ENCODE results near the gene FXYD5.

Gene FXYD5

DNA sequence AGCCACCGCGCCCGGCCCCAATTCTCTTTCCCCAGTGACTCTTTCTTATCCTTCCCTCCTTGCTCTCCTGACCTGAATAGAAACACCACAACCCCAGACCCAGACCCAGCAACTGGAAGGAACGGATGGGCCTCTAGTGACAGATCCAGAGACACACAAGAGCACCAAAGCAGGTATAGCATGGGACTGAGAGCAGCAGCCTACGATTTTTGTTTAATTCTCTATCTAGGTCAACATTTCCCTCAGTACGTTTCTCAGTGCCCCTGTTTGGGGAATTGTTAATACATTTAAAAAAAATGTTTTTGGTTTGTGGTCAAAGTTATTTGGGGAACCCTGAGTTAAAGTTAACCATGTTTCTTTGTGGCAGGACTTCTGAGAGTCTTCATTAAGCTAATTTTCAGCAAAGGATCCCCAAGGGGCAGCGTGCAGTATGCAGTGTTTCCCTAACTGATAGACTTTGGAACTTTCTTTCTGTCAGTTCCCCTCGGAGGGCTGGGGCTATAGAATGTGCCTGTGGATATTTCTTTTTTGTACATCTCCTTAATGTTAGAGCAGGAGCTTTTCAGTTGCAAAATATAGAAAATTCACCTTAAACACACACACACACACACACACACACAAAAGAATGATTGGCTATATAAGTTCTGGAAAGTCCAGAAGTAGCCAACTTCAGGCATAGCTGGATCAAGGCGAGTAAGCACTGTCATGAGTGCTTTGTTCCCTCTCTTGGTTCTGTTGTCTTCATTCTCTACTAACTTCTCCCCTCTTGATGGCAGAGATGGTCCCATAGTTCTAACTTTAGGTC, 6.3 kb downstream of the FXYD5 start:
- DNase-seq: no peak

- DNase-seq: no peak
These were observed 6.9 kb downstream of the FXYD5 start for GRCh38 chr19:35161434-35161743.

DNA sequence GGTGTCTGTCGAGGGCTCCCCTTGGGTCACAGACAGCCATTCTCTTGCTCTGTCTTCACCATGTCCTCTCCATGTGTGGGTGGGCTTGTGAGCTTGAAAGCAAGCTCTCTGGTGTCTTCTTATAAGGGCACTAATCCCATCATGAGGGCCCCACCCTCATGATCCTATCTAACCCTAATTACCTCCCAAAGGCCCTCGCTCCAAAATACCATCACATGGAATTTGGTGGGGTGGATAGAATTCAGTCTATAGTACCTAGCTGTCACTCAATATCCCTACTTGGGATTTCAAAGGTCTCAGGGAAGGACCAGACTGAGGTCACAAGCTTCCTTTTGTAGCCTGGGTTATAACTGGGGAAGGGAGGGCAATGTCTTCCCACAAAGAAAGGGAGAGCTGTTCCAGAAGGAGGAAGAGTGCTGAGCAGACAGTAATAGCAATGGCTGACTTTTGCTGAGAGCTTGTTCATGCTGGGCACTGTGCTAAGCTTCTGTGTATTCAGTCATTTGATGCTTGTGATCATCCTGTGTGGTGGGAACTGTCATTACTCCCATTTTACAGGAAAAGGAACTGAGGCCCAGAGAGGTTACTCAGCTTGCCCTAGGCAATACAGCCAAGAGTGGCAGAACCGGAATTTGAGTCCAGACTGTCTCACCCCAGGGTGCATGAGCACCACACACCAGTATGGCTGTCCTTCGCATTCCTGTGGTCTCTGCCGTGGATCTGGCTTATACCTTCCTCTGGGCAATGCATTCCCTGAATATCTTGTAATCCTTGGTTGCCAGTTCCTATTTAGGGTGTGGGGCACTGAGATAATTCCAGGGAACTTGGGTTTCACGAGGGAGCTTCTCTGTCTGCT, 8.2 kb downstream of the FXYD5 start:
- DNase-seq: no peak

GRCh38 chr19:35164418-35164817, 9.9 kb downstream of the FXYD5 start:
- DNase-seq: no peak

DNA sequence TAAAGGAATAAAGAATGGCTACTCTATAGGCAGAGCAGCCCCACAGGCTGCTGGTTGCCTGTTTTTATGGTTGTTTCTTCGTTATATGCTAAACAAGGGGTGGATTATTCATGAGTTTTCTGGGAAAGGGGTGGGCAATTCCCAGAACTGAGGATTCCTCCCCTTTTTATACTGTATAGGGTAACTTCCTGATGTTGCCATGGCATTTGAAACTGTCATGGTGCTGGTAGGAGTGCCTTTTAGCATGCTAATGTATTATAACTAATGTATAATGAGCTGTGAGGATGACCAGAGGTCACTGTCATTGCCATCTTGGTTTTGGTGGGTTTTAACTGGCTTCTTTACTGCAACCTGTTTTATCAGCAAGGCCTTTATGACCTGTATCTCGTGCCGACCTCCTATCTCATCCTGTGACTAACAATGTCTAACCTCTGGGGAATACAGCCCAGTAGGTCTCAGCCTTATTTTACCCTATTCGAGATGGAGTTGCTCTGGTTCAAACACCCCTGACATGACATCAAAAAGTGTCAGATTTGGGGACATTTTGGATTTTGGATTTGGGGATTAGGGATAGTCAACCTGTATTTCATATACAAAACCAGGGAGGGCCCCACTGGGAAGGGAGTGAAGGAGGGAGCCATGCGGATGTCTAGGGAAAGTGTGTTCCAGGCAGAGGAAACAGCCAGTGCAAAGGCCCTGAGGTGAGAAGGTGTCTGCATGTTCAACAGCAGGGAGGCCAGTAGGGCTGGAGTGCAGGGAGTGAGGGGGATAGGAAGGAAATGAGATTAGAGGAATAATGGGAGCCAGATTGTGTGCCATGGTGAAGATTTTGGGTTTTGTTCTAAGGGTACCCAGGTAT, 10.9 kb downstream of the FXYD5 start:
- no peak for DNase-seq

- DNase-seq: no peak
These were observed 11.8 kb downstream of the FXYD5 start for GRCh38 chr19:35166100-35167063.

GRCh38 chr19:35167251-35168119, 12.9 kb downstream of the FXYD5 start:
- no peak for DNase-seq

DNA sequence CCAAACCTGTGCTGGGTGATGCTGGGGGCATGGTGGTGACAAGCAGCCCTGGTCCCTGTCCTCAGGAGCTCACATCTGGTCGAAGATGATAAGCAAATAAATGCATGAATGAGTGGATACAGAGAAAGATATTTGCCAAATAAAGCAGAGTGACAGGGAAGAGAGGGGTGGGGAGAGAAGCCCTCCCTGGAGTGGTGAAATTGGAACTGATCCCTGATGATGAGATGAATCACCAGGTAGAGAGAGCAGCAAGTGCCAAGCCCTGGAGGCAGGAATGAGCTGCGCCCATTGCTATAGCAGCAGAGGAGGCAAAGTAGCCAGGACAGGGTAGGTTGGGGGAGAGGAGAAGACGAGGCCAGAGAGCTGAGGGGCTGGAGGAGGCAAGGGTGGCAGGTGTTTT, 13.7 kb downstream of the FXYD5 start:
- no peak for DNase-seq

DNA sequence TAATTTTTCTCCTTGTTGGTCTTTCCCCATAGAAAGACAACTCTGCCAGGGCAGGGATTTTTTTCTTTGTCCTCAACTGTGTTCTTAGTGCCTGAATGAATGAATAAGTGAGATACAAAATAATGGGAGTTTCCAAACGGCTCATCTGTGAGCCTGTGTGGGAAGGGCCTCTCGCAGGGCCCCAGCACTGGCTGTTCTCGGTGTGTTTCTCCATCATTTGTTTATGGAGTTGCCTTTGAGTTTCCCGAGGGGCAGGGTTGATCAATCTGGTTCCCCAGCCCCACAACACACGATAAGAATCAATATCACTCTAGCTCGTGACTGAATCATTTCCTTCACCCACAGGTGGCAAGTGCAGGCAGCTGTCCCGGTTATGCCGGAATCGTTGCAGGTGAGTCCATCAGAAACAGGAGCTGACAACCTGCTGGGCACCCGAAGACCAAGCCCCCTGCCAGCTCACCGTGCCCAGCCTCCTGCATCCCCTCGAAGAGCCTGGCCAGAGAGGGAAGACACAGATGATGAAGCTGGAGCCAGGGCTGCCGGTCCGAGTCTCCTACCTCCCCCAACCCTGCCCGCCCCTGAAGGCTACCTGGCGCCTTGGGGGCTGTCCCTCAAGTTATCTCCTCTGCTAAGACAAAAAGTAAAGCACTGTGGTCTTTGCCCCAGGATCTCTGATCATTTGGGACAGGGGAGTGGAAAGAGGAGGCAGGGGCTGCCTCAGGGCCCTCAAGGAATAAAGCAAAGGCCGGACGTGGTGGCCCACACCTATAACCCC, 14.9 kb downstream of the FXYD5 start:
- DNase-seq: no peak

DNA sequence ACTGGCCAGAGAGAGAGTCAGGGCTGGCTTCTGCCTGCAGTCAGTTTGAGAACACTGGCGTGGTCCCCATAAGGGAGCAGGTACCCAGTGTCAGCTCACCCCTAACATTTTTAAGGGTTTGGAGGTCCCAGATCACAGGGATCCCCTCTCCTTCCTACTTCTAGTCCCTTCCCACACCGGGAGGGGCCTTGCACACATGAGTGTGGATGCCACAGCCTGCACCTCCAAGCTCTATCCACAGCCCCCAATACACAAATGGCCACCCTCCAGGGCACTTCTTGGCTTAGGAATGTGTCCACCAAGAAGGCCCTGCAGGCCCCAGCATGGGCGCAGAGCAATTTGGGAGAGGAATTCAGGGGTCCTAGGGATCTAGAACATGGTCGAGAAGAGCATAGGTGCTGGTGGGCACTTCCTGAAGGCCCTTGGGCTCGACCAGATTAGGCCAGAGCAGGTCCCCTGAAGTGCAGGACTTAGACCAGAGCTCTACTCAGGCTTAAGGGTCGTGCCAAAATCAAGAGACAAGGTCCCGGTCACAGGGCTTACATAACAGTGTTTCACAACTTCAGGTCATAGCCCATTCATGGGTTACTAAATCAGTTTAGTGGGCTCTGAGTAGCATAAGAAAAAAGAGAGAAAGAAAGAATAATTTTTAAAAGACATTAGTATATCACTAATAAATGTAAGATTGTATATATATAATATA, 16.0 kb downstream of the FXYD5 start:
- no peak for DNase-seq

DNA sequence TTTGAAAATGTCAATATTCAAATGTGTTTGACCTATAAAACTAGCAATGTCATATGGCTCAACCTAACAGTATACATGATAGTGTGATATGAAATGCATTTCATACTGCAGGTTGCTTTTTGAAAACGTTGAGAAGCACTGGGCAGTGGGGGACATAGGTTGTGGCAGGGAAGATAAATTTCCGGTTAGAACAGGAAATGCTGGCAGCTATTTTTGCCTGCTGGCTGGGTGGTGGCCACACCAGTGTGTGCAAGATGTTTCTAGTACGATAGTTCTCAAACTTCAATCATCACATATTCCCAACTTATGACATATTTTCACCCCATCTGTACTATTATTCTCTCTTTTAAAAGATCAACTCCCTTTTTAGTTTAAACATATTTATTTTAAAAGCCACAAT, 17.2 kb downstream of the FXYD5 start:
- no peak for DNase-seq

- DNase-seq: no peak
These were observed 19.7 kb downstream of the FXYD5 start for GRCh38 chr19:35174226-35174625.

DNA sequence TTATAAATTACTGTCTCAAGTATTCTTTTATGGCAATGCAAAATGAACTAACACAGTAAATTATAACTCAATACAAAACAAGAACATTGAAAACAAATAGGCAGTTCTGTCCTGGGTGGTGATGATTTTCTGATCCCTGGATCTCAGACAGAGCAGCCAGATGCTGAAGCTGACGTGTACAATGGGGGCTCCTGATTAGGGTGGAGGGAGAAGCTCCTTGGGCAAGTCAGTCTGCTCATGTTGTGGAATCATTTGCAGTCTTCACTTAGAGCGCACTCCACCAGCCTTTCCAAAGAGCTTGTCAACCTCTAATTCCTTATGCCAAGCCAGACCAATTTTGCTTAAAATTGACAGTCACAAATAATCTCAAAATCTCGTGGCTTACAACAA, 21.6 kb downstream of the FXYD5 start:
- no peak for DNase-seq

- no peak for DNase-seq
These were observed 23.1 kb downstream of the FXYD5 start for GRCh38 chr19:35177377-35178274.

- no peak for DNase-seq
These were observed 24.2 kb downstream of the FXYD5 start for GRCh38 chr19:35178701-35179100.

DNA sequence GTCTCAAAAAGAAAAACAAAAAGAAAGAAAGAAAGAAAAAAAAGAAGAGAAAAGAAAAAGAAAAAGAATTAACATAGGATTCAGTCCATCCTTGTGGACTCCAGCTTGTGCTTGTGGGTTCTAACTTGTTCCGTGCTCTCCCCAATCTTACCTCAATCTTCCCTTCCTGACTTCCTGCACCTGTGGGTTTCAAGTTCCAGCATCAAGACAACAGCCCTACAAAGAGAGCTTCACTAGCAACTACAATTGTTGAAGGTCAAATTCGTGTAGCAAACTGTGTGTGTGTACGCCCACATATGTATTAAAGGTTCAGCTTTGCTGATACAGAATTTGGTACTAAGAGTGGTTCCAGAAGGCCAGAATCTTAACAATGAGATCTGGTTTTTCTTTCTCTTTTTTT, 25.3 kb downstream of the FXYD5 start:
- DNase-seq: no peak

DNA sequence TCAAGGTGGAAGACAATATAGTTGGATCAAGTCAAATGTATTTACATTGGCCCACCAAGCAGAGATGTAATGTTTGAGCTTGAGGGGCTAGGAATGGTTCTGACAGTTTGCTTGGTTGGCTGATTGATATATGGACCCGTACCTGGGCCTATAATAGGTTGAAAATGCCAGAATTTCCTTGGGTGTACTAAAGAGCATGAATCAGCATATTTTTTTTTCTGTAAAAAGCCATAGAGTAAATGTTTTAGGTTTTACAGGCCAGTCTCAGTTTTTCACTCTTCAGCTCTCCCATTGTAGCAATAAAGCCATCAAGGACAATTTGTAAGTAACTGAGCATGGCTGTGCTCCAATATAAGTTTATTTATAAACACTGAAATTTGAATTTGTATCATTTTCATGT, 26.9 kb downstream of the FXYD5 start:
- no peak for DNase-seq

DNA sequence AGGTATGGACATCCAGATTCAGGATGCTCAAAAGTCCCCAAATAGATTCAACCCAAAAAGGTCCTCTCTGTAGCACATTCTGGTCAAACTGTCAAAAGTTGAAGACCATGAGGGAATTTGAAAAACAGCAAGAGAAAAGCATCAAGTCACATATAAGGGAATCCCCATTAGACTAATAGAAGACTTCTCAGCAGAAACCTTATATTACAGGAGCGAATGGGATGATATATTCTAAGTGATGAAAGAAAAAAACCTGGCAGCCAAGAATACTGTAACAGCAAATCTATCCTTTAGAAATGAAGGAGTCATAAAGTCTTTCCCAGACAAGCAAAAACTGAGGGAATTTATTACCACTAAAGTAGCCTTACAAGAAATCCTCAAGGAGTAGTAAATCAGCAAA, 29.7 kb downstream of the FXYD5 start:
- DNase-seq: no peak

GRCh38 chr19:35184884-35185283, 30.3 kb downstream of the FXYD5 start:
- DNase-seq: no peak
